ENCODE data around the gene PRDM16.

PRDM16 gene

DNA sequence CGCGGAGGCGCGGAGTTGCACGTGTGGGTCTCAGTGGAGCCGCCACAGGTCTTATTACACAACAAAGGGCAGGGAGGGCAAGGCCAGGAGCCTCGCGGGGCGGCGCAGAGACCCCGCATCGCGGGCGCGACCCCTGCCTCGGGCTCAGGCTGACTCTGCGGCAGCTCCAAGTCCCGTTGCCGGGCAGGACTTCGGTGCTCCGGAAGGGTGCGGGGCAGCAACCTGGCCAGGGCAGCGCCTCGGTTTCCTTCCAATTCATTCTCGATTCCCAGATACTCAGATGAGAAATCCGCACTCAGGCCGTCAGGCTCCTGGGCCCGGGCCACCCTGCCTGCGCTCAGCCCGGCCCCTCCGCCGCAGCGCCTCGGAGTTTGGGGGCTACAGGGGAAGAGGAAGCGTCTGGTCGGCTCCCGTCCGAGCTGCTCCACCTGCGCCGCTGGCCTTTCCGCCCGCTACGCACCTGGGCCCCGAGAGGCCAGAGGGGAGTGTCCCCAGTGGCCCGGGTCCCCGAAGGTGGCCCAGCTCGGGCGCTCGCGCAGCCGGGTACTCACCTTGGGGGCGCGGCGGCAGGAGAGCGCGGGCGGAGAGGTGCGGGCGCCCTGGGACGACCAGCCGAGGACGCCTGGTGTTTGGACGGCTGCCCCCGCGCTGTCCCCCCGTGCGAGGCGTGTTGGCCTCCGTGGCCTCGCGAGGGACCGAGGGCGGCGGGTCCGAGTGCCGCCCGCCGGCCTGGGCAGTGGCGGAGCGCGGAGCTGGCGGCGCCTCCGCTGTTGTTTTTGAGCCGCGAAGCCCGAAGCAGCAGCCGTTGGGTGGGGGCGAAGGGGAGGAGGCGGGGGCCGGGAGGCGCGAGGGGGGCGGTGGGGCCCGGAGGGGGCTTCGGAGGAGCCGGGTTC lies 1.1 kb upstream of the PRDM16 start:
- no peak for DNase-seq (ENCODE audit: extremely low read depth in 1 of 2, low read depth in 1 of 2)

DNA sequence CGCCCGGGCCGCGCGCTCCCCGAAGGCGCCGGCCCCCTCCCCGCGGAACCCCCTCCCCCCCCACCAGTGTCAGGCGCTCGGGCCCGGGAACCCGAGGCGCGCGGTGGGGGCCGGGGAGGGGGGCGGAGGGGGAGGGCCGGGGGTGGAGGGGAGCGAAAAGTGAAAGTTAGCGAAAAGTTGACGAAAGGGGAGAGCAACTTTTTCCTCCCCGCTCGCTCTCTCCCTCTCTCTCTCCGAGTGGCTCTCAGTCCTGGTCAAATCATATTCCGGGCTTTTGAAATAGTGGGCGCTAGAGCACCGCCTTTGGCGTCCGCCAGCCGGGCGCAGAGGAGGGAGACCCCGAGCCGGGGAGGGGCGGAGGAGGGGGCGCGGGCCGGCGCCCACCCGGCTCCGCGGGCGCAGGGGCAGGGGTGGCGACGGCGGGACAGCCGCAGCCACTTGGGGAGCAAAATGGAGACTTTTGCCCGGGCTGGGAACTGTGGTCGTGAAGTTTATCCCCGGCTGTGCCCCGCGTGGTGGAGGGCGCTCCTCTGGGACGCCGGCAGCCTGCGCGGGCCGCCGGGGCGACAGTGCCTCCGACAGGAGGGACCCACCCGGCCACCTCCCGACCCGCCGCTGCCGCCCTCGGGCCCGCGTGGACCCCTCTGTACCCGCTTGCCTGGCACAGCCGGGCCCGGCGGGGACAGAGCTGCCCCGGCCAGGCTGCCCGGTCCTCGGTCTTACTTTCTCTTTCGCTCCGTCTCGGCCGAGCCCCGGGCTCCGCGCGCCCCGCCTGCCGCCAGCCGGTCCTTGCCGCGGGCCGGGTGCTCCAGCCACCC lies 697 bp downstream of the PRDM16 start:
- DNase-seq (ENCODE audit: extremely low read depth in 1 of 2, low read depth in 1 of 2): no peak

DNA sequence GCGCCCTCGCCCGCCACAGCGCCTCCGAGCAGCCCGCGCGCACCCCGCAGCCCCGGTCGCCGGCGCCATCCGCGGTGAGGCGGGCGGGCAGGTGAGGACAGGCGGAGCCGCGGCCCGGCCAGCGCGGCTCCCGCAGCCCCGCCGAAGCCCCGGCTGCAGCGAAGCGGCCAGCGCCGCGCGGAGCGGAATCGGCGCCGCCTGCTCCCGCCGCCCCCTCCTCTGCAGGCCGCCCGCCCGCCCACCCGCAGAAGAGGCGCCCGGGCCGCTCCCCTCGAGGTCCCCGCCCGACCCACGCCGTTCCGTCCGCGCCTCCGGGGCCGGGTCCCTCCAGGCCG lies 1.3 kb downstream of the PRDM16 start:
- DNase-seq (ENCODE audit: extremely low read depth in 1 of 2, low read depth in 1 of 2): no peak

DNA sequence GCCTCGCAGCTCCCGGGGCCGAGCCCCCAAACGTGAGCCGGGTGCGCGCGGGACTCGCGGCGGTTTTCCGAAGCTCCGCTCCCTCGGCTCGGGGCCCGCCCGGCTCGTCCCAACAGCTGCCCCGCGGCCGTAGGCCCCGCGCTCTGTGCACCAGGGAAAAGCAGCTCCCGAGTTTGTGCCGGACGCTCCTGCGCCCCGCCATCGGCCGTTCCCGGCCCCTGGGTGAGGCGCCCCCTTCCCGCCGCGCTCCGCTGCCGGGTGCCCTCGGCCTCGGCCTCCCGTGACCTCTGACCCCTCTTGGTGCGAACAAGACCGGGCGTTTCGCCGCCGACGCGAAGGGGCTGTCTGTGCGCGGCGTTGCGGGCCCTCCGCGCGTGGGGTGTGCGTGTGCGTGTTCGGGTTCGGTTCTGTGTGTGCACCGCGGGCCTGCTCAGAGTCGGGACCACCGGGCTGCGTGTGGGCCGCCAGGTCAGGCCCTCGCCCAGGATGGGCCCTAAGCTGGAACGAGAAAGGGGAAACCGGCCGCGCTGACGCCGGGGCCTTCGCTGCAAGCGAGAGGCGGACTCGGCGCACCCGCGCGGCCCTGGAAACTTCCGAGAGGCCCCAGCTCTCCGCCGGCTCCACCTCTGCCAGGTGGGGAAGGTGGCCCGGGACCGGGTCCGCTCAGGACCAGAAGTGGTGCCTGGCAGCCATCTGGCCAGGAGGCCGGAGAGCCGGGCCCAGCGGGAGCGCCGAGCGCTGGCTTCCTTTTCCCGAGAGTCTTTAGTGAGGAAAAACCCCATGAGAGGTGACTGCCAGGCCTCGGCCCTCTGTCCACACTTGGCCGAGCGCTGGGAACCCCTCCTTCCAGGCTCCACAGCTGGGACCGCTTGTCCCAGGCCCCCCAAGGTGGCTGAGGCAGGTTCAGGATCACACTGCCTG lies 1.9 kb downstream of the PRDM16 start:
- DNase-seq (ENCODE audit: extremely low read depth in 1 of 2, low read depth in 1 of 2): no peak

DNA sequence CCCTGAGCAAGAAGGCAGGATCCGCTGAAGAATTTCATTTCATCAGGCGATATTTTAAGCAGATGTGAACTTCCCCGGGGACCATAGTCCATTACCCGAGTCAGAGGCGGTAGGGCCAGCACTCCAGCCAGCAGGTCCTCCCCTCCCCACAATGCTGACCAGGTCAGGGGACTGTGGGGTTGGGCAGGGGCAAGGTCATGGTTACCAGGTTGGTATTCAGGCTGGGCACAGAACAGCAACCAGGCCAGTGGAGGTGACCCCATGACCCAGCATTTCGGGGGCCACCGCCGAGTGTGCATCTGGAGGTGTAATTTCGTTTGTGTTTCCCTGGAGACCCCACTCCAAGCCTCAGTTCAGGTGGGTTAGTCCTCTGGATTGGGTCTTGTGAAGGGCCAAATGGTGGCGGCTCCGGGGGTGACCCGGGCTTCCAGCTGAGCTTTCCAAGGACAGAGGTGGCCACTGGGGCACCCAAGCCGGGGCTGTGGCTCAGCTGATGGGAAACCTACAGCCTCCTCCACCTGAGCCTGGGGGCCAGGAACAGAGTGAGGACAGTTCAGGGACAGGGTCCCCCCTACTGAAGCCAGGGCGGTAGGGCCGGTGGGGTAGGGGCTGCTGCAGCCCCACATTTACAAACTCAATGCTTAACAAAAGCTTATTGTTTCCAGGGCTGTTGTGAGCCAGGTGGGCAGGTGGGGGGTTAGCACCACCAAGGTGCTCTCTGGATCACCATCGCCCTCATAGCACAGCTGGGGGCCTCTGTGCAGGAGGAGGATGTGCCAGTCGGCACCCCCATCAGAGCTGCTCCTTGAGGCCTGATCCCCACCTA lies 2.8 kb downstream of the PRDM16 start:
- DNase-seq (ENCODE audit: extremely low read depth in 1 of 2, low read depth in 1 of 2): no peak

DNA sequence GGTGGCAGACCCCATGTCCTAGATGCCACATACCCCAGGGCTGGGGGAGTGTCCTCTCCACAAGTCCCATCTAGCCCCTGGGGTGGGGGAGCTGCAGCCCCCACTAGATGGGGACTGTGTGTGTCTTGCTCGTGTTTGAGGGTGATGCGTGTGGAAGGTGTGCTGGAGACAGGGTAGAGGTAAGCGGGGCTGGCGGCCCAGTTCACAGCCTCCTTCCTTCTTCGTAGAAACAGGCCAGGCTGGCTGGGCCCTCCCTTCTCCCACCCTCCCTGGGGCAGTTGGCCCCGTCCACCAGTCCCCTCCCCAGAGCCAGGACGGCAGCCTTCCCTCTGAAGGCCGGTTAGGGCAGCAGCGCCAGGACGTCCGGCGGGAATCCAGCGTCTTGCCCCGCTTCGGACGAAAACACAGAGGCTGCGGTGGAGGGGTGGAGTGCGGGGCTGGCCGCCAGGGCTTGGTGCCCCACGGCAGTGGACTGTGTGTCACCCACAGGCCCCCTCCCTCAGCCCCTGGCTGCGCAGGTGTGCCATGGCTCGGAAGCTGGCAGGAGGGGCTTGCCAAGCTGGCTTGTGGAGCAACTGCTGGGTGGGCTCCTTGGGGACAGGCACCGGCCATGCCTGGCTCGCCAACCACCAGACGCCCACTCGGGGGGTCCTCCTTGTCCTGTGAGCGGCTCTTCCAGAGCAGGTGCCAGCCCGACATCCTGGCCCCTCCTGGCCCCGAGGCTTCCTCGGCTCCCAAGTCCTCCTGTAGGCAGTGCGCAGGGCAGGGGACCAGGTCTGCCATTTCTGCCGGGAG lies 3.6 kb downstream of the PRDM16 start:
- DNase-seq (ENCODE audit: extremely low read depth in 1 of 2, low read depth in 1 of 2): no peak

DNA sequence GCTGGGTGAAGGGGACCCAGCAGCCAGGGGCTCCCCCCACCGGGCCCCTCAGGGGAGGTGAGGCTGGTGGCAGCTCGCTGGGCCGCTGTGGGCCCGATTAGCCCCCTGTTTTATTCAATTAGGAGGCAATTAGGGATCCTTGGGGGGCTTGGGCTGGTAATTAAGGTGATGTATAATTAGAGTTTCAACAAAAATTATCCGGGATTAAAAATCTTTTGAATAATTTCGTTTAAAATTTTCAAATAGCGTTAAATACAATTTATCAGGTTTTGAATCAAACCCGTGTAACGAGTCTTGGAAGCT lies 4.1 kb downstream of the PRDM16 start:
- DNase-seq (ENCODE audit: extremely low read depth in 1 of 2, low read depth in 1 of 2): no peak

DNA sequence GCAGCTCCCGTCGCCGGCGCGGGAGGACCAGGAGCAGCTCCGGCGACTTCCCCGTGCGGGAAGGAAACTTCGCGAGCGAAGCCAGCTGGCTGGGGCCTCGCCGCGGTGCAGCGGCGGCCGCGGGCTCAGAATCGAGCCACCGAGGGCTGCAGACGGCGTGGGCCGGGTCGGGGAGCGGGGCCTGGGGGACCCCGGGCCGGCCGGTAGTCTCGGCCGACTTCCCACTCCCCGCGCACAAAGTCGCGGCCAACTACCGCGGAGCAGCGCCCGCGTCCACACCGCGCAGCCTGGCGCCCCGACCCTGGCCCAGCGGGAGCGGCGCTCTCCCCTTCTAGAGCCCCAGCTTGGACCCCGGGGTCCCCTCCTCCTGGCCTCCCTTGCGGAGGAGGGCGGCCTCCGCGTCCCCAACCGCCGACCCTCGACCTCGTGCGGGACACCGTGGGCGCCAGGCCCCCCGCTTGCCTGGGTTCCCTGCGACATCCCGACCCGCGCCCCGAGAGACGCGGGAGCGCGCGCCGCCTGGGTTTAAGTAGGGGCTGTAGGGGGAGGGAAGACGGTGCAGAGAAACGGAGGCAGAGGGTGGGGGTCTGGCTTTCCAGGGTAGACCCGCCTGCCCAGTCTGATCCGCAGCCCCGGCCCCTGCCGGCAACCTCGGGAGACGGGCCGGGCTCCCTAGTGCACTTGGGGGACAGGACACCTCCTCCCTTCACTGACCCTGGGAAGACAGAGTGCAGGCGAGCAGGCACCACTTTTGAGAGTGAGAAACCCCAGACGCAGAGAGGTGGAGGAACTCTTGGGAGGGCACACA lies 4.7 kb downstream of the PRDM16 start:
- no peak for DNase-seq (ENCODE audit: extremely low read depth in 1 of 2, low read depth in 1 of 2)

DNA sequence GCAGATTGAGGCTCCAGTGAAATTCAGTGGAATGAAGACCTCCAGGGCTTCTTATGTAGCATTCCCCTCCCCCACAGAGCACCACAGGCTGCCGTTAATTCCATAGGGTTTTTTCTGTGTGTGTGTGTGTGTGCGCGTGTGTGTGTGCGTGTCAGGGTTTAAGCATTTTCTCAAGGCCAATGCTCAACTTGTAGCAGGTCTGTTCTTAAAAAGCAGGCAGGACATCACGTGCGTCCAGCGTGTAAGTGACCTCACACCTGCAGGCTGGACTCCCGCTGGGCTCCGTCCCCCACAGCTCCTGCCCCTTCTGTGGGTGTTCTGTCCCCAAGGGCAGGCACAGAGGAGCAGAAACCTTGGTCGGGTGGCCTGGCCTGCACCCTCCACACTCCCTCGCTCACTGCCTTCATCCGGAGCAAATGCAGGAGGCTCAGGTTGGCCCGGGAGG lies 5.3 kb downstream of the PRDM16 start:
- DNase-seq (ENCODE audit: extremely low read depth in 1 of 2, low read depth in 1 of 2): no peak

DNA sequence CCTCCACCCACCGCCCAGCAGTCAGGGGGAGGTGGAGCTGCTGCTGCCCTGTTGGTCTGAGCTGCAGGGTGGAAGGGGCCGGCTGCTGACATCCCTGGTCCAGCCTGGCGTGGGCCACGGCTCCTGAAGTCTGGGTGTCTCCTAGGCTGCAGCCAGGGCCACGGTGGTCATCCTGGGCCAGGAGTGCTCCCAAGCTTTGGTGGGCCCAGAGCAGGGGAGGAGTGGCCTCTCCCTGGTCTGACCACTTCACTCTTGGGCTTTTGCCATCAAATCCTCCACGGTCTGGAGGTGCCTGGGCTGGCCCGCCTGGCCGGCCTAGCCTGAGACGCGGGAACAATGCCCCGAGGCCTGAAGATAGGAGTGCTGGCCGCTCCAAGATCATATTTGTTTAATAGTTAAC lies 5.8 kb downstream of the PRDM16 start:
- DNase-seq (ENCODE audit: extremely low read depth in 1 of 2, low read depth in 1 of 2): no peak

DNA sequence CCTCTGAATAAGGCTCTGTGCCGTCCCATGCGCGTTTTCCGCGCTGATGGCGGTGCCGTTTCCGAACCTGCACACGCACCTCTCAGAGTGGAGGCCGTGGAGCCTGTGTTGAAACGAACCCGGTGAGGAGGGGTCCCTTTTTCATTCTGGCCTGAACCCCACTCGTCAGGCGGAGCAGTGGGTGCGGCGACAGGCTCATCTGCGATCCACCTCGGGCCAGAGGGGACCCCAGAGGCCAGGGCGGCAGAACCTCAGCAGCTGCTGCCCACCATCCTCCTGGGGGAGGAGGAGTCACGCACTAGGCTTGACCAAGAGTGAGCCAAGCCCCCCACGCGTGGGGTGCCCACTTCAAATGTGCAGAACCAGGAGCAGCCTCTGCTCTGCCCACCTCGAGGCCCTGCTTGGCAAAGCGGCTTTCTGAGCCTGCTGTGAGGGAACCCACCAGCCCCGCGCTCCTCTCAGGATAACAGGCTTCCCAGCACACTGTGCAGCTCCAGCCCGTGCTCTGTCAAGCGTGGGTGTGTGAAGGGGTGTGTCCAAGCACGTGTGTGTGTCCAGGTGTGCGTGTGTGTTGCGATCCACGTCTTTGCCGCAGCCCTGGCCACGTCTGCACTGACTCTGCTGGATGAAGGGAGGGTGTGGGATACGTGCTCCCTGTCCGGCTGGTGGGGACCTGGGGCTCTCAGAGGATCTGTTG lies 6.8 kb downstream of the PRDM16 start:
- DNase-seq (ENCODE audit: extremely low read depth in 1 of 2, low read depth in 1 of 2): no peak

DNA sequence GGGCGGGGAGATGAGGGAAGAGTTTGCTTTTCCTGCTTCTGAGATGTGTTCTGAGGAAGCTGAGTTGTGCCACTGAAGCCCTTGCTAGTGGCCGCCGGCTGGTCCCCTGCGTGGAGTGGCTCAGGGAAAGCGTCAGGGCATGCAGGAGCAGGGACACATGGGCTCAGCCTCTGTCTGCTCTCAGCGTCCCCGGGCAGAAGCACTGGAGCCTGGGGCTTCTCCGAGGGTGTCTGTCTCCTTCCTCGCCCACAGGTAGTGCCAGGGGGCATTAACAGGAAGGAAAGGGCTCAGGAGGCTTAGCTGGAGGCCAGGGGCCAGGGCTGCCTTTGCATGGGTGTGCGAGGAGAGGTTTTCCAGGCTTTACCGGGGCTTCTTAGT lies 7.3 kb downstream of the PRDM16 start:
- DNase-seq (ENCODE audit: extremely low read depth in 1 of 2, low read depth in 1 of 2): no peak

DNA sequence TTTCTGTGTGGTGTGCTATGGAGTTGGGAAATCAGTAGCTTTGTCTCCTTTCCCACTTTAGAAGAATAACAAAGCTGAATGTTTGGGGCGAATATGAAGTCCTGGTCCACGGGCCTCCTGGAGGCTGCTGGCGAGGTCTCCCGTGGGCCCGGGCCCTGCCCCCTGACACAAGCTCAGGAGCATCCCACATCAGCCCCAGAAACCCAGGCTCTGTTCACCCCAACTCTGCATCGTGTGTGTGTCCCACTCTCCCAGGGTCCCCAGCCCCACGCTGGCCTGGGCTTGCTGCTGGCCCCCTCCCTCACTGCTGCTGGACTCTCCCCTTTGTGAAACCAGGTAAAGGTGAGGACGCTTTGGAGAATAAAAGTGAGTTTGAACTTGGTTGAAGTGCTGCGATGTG lies 8.1 kb downstream of the PRDM16 start:
- DNase-seq (ENCODE audit: extremely low read depth in 1 of 2, low read depth in 1 of 2): no peak

DNA sequence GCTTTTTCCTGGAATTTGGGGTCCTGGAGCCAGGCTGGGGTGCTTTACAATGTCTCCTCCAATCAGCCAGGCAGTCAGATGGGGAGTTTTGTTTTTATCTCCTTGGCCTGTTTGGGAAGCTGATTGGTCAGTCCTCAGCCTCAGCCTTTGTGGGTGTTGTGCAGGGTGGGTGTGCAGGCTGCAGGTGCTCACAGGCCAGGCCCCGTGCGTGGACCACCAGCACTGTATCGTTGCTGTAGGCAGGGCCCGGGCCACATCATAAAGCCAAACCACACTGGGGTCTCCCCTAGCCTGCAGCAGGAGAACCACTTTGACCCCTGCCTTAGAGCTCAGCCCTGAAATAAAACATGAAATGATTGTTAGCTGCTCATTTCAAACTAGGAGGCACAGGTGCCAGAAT lies 8.6 kb downstream of the PRDM16 start:
- no peak for DNase-seq (ENCODE audit: extremely low read depth in 1 of 2, low read depth in 1 of 2)

DNA sequence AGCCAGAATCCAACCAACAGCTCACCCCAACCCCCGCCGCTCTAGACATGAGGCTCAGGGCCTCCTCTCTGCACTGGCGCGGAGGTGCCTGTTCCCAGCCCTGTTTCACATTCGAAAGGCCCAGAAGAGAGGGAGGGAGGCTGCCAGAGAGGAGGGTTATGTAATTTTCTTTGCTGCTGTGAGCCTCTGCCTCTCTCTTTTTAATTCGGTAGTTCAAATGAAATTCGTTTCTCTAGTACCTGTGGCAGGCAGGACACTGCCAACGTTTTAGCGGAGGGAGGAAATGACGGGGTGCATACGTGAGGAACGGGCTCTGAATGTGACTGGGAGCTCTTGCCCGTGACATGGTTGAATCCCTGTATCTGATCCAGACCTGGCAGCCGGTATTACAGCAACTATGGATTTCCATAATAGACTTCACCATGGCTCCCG lies 9.4 kb downstream of the PRDM16 start:
- no peak for DNase-seq (ENCODE audit: extremely low read depth in 1 of 2, low read depth in 1 of 2)

DNA sequence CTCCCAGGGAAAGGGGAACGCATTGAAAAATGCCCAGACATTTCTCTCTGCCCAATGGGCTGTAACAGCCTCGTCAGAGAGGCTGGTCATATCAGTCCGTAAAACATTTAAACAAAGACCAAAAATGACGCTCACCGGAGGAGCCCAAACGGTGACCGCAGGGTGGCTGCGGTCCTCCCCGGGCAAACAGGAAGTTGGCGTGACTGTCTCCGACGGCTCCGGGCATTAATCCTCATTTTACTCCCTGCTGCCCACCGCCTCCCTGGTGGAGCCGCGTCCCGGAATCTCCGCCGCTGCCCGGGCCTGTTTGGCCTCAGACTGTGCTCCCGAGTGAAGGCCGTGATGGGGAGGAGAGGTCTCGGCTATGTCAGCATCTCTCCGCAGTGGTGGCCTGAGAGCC lies 9.9 kb downstream of the PRDM16 start:
- DNase-seq (ENCODE audit: extremely low read depth in 1 of 2, low read depth in 1 of 2): no peak

DNA sequence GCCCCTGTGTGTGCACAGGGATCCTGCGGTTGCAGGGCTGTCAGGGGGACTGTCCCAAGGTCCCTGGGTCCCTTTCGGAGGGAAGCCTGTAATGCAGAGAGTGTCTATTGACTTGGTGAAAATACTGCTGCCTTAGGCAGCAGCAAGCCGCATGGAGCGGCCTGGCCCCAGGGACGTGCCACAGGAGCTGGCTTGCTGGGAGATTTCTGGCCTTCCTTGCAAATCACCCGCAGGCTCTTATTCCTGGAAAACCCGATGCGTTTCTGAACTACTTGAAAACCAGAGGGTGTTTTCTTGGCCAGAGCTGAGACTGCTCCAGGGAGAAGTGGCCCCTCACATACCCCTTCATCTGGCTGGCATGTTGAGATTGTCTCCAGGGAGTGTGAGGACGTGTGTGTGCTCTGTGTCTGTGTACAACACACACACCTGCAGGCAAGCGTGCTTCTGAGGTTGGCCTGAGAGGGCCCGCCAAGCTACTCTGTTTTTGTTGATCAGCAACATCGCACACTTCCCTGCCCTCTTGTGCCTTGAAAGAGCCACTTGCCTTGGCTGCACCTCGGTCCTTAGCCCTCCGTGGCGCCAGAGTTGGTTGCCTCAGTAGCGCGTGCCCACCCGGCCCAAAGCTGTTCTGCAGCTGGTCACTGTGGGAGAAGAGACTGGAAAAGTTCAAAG lies 10.5 kb downstream of the PRDM16 start:
- no peak for DNase-seq (ENCODE audit: extremely low read depth in 1 of 2, low read depth in 1 of 2)

All from activated CD8-positive, alpha-beta memory T cell treated with anti-CD3 and anti-CD28 coated beads for 1 hour (primary cell).